ENCODE results near the gene CACNA2D2. TPM values are rescaled to one million over a fixed set of nuclear protein-coding genes. Genes with fewer than 3 reads are reported as not detected.

Gene CACNA2D2
- total RNA-seq, 5 donors from 2014 or later (not counting 1 experiment from before 2014, with no cell fraction given): 2.6 to 8.9 (median 4.1) TPM

DNA sequence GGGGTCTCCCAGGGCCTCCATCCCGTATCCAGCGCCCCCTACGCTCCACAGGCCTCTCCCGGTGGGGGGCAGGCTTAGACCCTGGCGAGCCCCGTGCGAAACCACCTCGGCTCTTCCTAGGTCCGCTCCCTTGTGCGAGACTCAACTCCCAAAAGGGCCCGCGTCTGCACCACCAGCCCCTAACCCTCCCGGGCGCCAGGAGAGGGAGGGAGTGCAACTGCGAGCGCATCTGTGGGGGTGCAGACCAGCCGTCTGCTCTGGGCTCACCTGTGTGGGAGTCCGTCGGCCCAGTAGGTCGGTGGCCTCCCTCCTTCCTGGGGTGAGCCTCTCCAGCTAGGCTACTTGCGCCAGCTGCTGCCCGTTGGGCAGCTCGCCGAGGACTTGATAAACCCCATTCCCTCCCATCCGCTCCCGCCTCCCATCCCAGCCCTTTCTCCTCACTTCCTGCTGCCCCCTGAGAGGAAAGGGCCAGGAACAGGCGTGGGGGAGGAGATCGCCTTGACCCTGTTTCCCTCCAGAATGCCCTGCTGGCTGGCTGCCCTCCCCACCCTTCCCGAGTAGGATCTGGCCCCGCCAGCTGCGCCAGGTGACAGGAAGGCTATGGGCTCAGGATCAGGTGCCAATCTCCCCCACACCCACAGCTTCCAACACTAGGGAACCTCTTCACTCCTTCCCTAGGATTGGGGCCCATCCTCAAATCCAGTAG, 180.9 kb downstream of the CACNA2D2 start, which contains the start of gene HYAL2:
TSS of gene HYAL2 (minus strand) at position 360 of the 706 bp plus-strand sequence. CDS start 2,256 bp downstream, outside the sequence.
- Mint-ChIP-seq H3K36me3 (no peaks in the 10 kb centered on the region), H3K4me1 (peaks cover 23 to 57% (median 35%) of the 10 kb centered on the region in 3 donors), H3K4me3 (peak within 1 kb of the TSS; percentile 80 to 86 (median 80)), H3K27ac (peak within 1 kb of the TSS; percentile 91 to 96), H3K9me3 (no peaks in the 10 kb centered on the region), H3K27me3 (no peaks in the 10 kb centered on the region)
- no peaks in the 10 kb centered on the region for H3K27me3 ChIP-seq (replicated peaks in 1 of 2; ENCODE audit: control insufficient read depth in 2 of 2, extremely low read depth in 1 of 2, insufficient read depth in 2 of 2, low read length in 1 of 2)
- peaks cover 11 to 67% of the 10 kb centered on the region in 2 experiments for H3K4me1 ChIP-seq (ENCODE audit: control insufficient read depth in 1 of 2, extremely low read depth in 1 of 2, insufficient read depth in 2 of 2, low read length in 2 of 2)
- ATAC-seq (replicated peaks in 1 of 4) (no peak), DNase-seq (no peak)
- 87% methylated on average over 19 of the region's 31 CpGs for WGBS (ENCODE audit: insufficient coverage)
- H3K4me3 ChIP-seq (ENCODE audit: control insufficient read depth in 1 of 2, extremely low read depth in 1 of 2, low read length in 1 of 2): peak within 1 kb of the TSS; percentile 80 to 84
- peaks cover 0 to 6% of the 10 kb centered on the region in 2 donors for H3K36me3 ChIP-seq (ENCODE audit: control insufficient read depth in 2 of 2, extremely low read depth in 1 of 2, insufficient read depth in 1 of 2, low read length in 1 of 2)
- ChIA-PET CTCF (interaction anchor here (0.6 to 0.7 kb wide), 3 partner anchors 96 to 223 kb away, joined by 3 read pairs; no protein-coding TSS in a partner anchor), POLR2A (no interaction called here)
- H3K9me3 ChIP-seq: no peaks in the 10 kb centered on the region
- peak within 1 kb of the TSS; percentile 90 for H3K27ac ChIP-seq (ENCODE audit: low read length)

DNA sequence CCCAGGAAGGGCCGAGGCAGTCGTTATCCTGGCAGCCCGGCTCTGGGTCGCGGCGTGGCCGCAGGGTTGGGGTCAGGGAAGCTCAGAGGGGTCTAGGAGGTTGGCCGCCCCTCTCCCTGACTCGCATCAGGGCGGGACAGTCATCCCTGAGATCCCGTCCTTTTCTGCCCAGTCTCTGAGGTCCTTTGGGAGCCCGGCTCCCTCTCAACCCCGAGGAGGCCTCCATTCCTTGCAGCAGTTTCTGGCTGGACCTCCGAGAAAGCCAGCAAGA, 181.4 kb downstream of the CACNA2D2 start:
- H3K4me1 ChIP-seq (ENCODE audit: control insufficient read depth in 1 of 2, extremely low read depth in 1 of 2, insufficient read depth in 2 of 2, low read length in 2 of 2): peaks cover 6 to 67% of the 10 kb centered on the region in 2 experiments
- H3K27ac Mint-ChIP-seq: no peak overlapping the region
- H3K9me3 ChIP-seq: no peaks in the 10 kb centered on the region
- 67% methylated on average over 10 of the region's 14 CpGs for WGBS (ENCODE audit: insufficient coverage)
- H3K27me3 Mint-ChIP-seq: no peaks in the 10 kb centered on the region
- H3K4me3 ChIP-seq (ENCODE audit: control insufficient read depth in 1 of 2, extremely low read depth in 1 of 2, low read length in 1 of 2): peak overlapping the region; percentile 80 to 84
- DNase-seq (no peak), ATAC-seq (replicated peaks in 1 of 4) (no peak)
- H3K36me3 ChIP-seq (ENCODE audit: control insufficient read depth in 2 of 2, extremely low read depth in 1 of 2, insufficient read depth in 1 of 2, low read length in 1 of 2): peaks cover 0 to 6% of the 10 kb centered on the region in 2 donors
- CTCF ChIA-PET: interaction anchor here (0.6 to 1.0 kb wide), 4 partner anchors 15 to 116 kb away, joined by 3 to 5 read pairs (median 4); partner anchors contain the start of genes HYAL3 (in 1 of the 2) and NAA80 (in 1 of the 2)
- H3K27me3 ChIP-seq (replicated peaks in 1 of 2; ENCODE audit: control insufficient read depth in 2 of 2, extremely low read depth in 1 of 2, insufficient read depth in 2 of 2, low read length in 1 of 2): no peaks in the 10 kb centered on the region
- peak overlapping the region; percentile 25 for H3K27ac ChIP-seq (ENCODE audit: low read length)
- no peaks in the 10 kb centered on the region for H3K36me3 Mint-ChIP-seq
- POLR2A ChIA-PET: no interaction called here
- H3K9me3 Mint-ChIP-seq: no peaks in the 10 kb centered on the region
- peak overlapping the region in 1 of 3 donors; percentile 86 for H3K4me3 Mint-ChIP-seq
- peaks cover 23 to 56% (median 36%) of the 10 kb centered on the region in 3 donors for H3K4me1 Mint-ChIP-seq

DNA sequence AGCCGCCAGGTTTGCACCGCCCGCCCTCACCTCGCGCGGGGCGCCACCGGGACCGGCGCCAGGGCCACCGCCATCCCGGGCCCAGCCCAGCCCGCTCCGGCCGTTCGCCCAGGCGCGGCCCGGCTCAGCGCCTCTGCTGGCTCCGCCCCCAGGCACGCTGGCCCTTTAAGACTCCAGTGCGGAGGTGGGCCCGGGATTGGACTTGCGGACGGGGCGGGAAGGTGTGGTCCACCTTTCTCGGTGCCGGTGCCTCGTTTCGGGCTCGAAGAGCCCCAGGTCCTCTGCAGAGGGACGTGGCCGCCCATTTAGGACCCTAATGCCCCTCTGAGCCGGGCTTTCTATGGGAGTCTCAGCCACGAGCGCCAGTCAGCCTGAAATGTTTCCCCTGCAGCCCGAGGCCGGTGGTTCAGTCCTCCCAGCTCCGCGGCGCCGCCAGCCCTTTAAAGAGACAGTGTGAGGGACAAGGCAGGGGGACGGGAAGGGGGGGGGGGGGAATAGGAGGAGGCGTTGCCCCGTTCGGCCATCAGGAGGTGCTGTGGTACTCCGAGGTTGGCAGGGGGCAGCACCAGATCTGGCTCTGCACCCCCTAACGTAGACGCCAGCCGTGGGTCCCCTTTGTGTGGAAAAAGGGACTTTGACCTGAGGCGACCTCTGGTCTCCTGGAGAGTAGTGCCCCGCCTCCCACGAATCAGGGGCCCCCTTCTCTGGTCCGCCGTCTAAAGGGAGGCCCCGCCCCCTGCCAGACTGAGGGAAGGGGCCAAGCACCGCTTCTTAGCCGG, 181.9 kb downstream of the CACNA2D2 start:
- ATAC-seq (replicated peaks in 1 of 4) (peak; percentile 77 to 84 (median 80)), DNase-seq (peak; percentile 59 to 85 (median 75))
- H3K4me3 ChIP-seq (ENCODE audit: control insufficient read depth in 1 of 2, extremely low read depth in 1 of 2, low read length in 1 of 2): peak overlapping the region; percentile 80 to 84
- no peaks in the 10 kb centered on the region for H3K36me3 Mint-ChIP-seq
- H3K36me3 ChIP-seq (ENCODE audit: control insufficient read depth in 2 of 2, extremely low read depth in 1 of 2, insufficient read depth in 1 of 2, low read length in 1 of 2): peaks cover 0 to 6% of the 10 kb centered on the region in 2 donors
- no peaks in the 10 kb centered on the region for H3K9me3 Mint-ChIP-seq
- peaks cover 6 to 67% of the 10 kb centered on the region in 2 experiments for H3K4me1 ChIP-seq (ENCODE audit: control insufficient read depth in 1 of 2, extremely low read depth in 1 of 2, insufficient read depth in 2 of 2, low read length in 2 of 2)
- POLR2A ChIA-PET: interaction anchor here in 1 of 2 donors (0.6 kb wide), 1 partner anchor 22 kb away, joined by 13 read pairs; no protein-coding TSS in a partner anchor
- WGBS (ENCODE audit: insufficient coverage): 3% methylated on average over 50 of the region's 59 CpGs
- peak overlapping the region; percentile 80 to 86 (median 80) for H3K4me3 Mint-ChIP-seq
- CTCF ChIA-PET: interaction anchor here (0.6 to 1.0 kb wide), 5 partner anchors 15 to 295 kb away, joined by 3 to 5 read pairs (median 4); partner anchors contain the start of genes HYAL3 (in 1 of the 2) and NAA80 (in 1 of the 2)
- H3K27ac ChIP-seq (ENCODE audit: low read length): peak overlapping the region; percentile 90
- H3K27ac Mint-ChIP-seq: peak overlapping the region; percentile 91 to 96
- H3K4me1 Mint-ChIP-seq: peaks cover 28 to 57% (median 38%) of the 10 kb centered on the region in 3 donors
- H3K27me3 Mint-ChIP-seq: no peaks in the 10 kb centered on the region
- no peaks in the 10 kb centered on the region for H3K27me3 ChIP-seq (replicated peaks in 1 of 2; ENCODE audit: control insufficient read depth in 2 of 2, extremely low read depth in 1 of 2, insufficient read depth in 2 of 2, low read length in 1 of 2)
- H3K9me3 ChIP-seq: no peaks in the 10 kb centered on the region

DNA sequence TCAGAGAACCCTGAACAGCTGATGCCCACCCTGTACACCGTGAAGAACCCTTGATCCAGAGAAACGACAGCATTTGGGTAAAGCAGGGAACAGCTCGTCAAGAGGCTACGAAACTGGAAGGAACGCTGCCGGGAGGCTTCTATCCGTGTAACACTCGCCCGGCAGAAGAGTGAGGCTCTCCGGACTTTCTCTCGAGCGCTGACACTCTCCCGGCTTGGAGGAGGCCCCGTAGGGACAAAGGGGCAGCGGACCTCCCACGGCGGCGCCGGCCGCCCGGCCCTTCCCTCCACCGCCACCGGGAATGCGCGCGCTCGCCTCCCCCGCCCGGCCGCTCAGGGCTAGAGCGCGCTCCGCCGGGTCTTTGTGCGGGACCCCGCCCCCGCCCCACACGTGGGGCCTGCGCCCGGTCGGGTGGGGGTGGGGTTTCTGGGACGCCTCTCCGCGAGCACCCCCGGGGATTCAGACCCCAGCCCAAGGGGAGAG, 182.5 kb downstream of the CACNA2D2 start:
- ATAC-seq (replicated peaks in 1 of 4) (peak; percentile 59 to 65 (median 62)), DNase-seq (peak in 9 of 35 experiments; percentile 28 to 70 (median 38))
- Mint-ChIP-seq H3K4me3 (peak overlapping the region; percentile 82 to 90 (median 86)), H3K4me1 (peaks cover 34 to 57% (median 39%) of the 10 kb centered on the region in 3 donors), H3K27ac (peak overlapping the region; percentile 73 to 90), H3K36me3 (no peaks in the 10 kb centered on the region), H3K9me3 (no peaks in the 10 kb centered on the region), H3K27me3 (no peaks in the 10 kb centered on the region)
- POLR2A ChIA-PET: interaction anchor here in 1 of 2 donors (0.6 kb wide), 1 partner anchor 21 kb away, joined by 13 read pairs; no protein-coding TSS in a partner anchor
- H3K4me1 ChIP-seq (ENCODE audit: control insufficient read depth in 1 of 2, extremely low read depth in 1 of 2, insufficient read depth in 2 of 2, low read length in 2 of 2): peaks cover 6 to 73% of the 10 kb centered on the region in 2 experiments
- H3K27ac ChIP-seq (ENCODE audit: low read length): peak overlapping the region; percentile 35
- peak overlapping the region; percentile 80 to 84 for H3K4me3 ChIP-seq (ENCODE audit: control insufficient read depth in 1 of 2, extremely low read depth in 1 of 2, low read length in 1 of 2)
- CTCF ChIA-PET: interaction anchor here (0.6 to 1.0 kb wide), 5 partner anchors 16 to 295 kb away, joined by 3 to 5 read pairs (median 4); partner anchors contain the start of genes HYAL3 (in 1 of the 2) and NAA80 (in 1 of the 2)
- no peaks in the 10 kb centered on the region for H3K9me3 ChIP-seq
- 1% methylated on average over 34 of the region's 45 CpGs for WGBS (ENCODE audit: insufficient coverage)
- H3K27me3 ChIP-seq (replicated peaks in 1 of 2; ENCODE audit: control insufficient read depth in 2 of 2, extremely low read depth in 1 of 2, insufficient read depth in 2 of 2, low read length in 1 of 2): no peaks in the 10 kb centered on the region
- H3K36me3 ChIP-seq (ENCODE audit: control insufficient read depth in 2 of 2, extremely low read depth in 1 of 2, insufficient read depth in 1 of 2, low read length in 1 of 2): peaks cover 0 to 3% of the 10 kb centered on the region in 2 donors

DNA sequence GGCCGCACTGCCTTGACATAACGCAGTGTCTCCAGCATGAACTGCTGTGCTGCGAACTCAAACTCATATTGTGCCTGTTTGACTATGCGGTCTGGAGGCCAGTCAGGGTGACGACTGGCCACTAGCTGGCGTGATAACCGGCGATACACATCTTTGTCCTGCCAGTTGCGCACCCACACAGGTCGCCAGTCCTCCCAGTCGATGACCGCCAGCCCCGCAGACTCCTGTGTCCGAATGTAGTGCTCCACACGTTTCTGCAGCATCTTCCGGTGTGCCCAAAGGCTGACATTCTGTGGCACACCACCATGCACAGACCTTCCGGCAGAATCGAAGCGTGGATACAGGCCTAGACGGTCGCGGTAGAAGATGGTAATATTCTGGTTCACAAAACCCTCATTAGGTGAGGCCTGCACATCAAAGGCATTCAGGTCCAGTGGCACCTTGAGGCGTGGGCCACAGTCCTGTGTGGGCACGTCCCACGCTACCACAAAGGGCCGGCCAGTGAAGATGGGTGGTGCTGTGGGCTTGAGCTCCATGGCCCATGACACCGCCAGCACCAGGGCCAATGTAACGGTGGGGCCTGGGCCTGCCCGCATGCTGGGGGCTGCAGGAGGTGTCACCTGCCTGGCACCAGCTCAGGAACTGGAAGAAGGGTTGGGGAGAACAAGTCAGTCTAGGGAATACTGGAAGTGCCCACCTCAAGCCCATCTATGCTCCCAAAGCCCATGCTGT, 183.4 kb downstream of the CACNA2D2 start:
- H3K4me3 Mint-ChIP-seq: peak overlapping the region; percentile 82 to 90 (median 86)
- H3K4me1 ChIP-seq (ENCODE audit: control insufficient read depth in 1 of 2, extremely low read depth in 1 of 2, insufficient read depth in 2 of 2, low read length in 2 of 2): peaks cover 6 to 77% of the 10 kb centered on the region in 2 experiments
- DNase-seq (no peak), ATAC-seq (replicated peaks in 1 of 4) (no peak)
- H3K27me3 Mint-ChIP-seq: no peaks in the 10 kb centered on the region
- H3K4me1 Mint-ChIP-seq: peaks cover 31 to 60% (median 42%) of the 10 kb centered on the region in 3 donors
- H3K27me3 ChIP-seq (replicated peaks in 1 of 2; ENCODE audit: control insufficient read depth in 2 of 2, extremely low read depth in 1 of 2, insufficient read depth in 2 of 2, low read length in 1 of 2): no peaks in the 10 kb centered on the region
- WGBS (ENCODE audit: insufficient coverage): 96% methylated on average over 23 of the region's 29 CpGs
- H3K9me3 ChIP-seq: no peaks in the 10 kb centered on the region
- CTCF ChIA-PET: no interaction called here
- POLR2A ChIA-PET: no interaction called here
- no peaks in the 10 kb centered on the region for H3K9me3 Mint-ChIP-seq
- H3K27ac ChIP-seq (ENCODE audit: low read length): no peak overlapping the region
- peak overlapping the region in 1 of 2 donors; percentile 90 for H3K27ac Mint-ChIP-seq
- no peaks in the 10 kb centered on the region for H3K36me3 ChIP-seq (ENCODE audit: control insufficient read depth in 2 of 2, extremely low read depth in 1 of 2, insufficient read depth in 1 of 2, low read length in 1 of 2)
- H3K36me3 Mint-ChIP-seq: no peaks in the 10 kb centered on the region
- peak overlapping the region; percentile 80 to 84 for H3K4me3 ChIP-seq (ENCODE audit: control insufficient read depth in 1 of 2, extremely low read depth in 1 of 2, low read length in 1 of 2)
